ENCODE data around the gene FAXC.

The FAXC gene

GRCh38 chr6:99294786-99295185 lies 54.7 kb downstream of the FAXC start:
- DNase-seq (ENCODE audit: low read depth) = no peak
- no peak for TF ChIP-seq CTCF (IDR thresholded peaks at IDR 0.05; ENCODE audit: control insufficient read depth, extremely low read depth, insufficient read depth)
- no peak overlapping the region for H3K4me3 ChIP-seq (ENCODE audit: low read depth, low read length)

GRCh38 chr6:99289701-99290100 lies 59.8 kb downstream of the FAXC start:
- no peak overlapping the region for H3K4me3 ChIP-seq (ENCODE audit: low read depth, low read length)
- no peak for TF ChIP-seq CTCF (IDR thresholded peaks at IDR 0.05; ENCODE audit: control insufficient read depth, extremely low read depth, insufficient read depth)
- no peak for DNase-seq (ENCODE audit: low read depth)

- TF ChIP-seq CTCF (IDR thresholded peaks at IDR 0.05; ENCODE audit: control insufficient read depth, extremely low read depth, insufficient read depth) = no peak
- no peak for DNase-seq (ENCODE audit: low read depth)
- no peak overlapping the region for H3K4me3 ChIP-seq (ENCODE audit: low read depth, low read length)
These were observed 60.8 kb downstream of the FAXC start for GRCh38 chr6:99288668-99289067.

GRCh38 chr6:99287523-99287922 lies 62.0 kb downstream of the FAXC start:
- no peak for TF ChIP-seq CTCF (IDR thresholded peaks at IDR 0.05; ENCODE audit: control insufficient read depth, extremely low read depth, insufficient read depth)

GRCh38 chr6:99285881-99286280 lies 63.6 kb downstream of the FAXC start:
- no peak overlapping the region for H3K4me3 ChIP-seq (ENCODE audit: low read depth, low read length)
- TF ChIP-seq CTCF (IDR thresholded peaks at IDR 0.05; ENCODE audit: control insufficient read depth, extremely low read depth, insufficient read depth) = no peak
- peak; percentile 59 for DNase-seq (ENCODE audit: low read depth)

More at GRCh38 chr6:99287523-99287922, 62.0 kb downstream of the FAXC start:
- no peak for DNase-seq (ENCODE audit: low read depth)
- no peak overlapping the region for H3K4me3 ChIP-seq (ENCODE audit: low read depth, low read length)

- peak; percentile 63 for TF ChIP-seq CTCF (IDR thresholded peaks at IDR 0.05; ENCODE audit: control insufficient read depth, extremely low read depth, insufficient read depth)
- no peak overlapping the region for H3K4me3 ChIP-seq (ENCODE audit: low read depth, low read length)
- peak; percentile 6 for DNase-seq (ENCODE audit: low read depth)
These were observed 66.9 kb downstream of the FAXC start for GRCh38 chr6:99282479-99283062.

GRCh38 chr6:99276747-99277146 lies 72.7 kb downstream of the FAXC start:
- no peak for TF ChIP-seq CTCF (IDR thresholded peaks at IDR 0.05; ENCODE audit: control insufficient read depth, extremely low read depth, insufficient read depth)
- no peak for DNase-seq (ENCODE audit: low read depth)

More at GRCh38 chr6:99276747-99277146, 72.7 kb downstream of the FAXC start:
- no peak overlapping the region for H3K4me3 ChIP-seq (ENCODE audit: low read depth, low read length)

Measured in LNCaP clone FGC (cell line).